Endothelial cell of umbilical vein (primary cell): Measurements from ENCODE around the gene MARK4. TPM values are rescaled to one million over a fixed set of nuclear protein-coding genes. Genes with fewer than 3 reads are reported as not detected.
A peak's percentile ranks its signal among the peaks of the same experiment; 100 is the strongest.

Experiments used
- BruUV-seq: library from RNA; stranded (reverse); fragments of 400-500 nt; replicated peaks from 2 replicates; lab custom pipeline; 2021; lab: Mats Ljungman, UMichigan
- CTCF ChIA-PET: fragments of 300-600, 350-600 bp; sonication (Branson Sonifier 250); formaldehyde crosslinking; loops from one replicate; lab custom pipeline; 2021; ENCODE audit warnings: antibody characterized with exemption, inconsistent platforms; lab: Charles Lee
- POLR2A ChIA-PET: fragments of 300-600, 350-600 bp; sonication (Branson Sonifier 250); formaldehyde crosslinking; loops from one replicate; lab custom pipeline; 2021; ENCODE audit warnings: antibody characterized with exemption, inconsistent platforms; lab: Charles Lee
- DNase-seq: peaks from one replicate; pipeline ENCODE4 v3.0.0-alpha.2; 2011; ENCODE audit warnings: low read depth, low spot score
- FAIRE-seq: peaks from 2 replicates; lab custom pipeline; 2011; peaks lifted over from hg19 to GRCh38; lab: Jason Lieb, UNC
- H2AFZ ChIP-seq: 2 replicates; pipeline ENCODE4 v1.6.0; 2012; ENCODE audit warnings: low read depth, low read length, control low read depth, inconsistent platforms
- H3K27ac ChIP-seq: 2 replicates; pipeline ENCODE4 v1.5.1; 2011; ENCODE audit warnings: low read depth, mild to moderate bottlenecking, control low read depth, low read length, moderate library complexity; ENCODE audit not compliant: insufficient read depth
- H3K27me3 ChIP-seq, 2 experiments: 2 replicates each; pipeline versions ENCODE4 v1.6.0 to v1.6.1; 2011; ENCODE audit warnings: low read length in 2 of 2, mixed read lengths in 1 of 2; ENCODE audit not compliant: control insufficient read depth in 2 of 2, insufficient read depth in 2 of 2
- H3K36me3 ChIP-seq, 2 experiments: 2 replicates in 1 of 2; 3 replicates in 1 of 2; pipeline ENCODE4 v1.5.1; 2011; ENCODE audit warnings: low read length in 2 of 2, mild to moderate bottlenecking in 1 of 2, moderate library complexity in 1 of 2; ENCODE audit not compliant: control insufficient read depth in 2 of 2, insufficient read depth in 2 of 2; ENCODE audit errors: extremely low read depth in 1 of 2
- H3K4me1 ChIP-seq: 3 replicates; pipeline ENCODE4 v1.5.1; 2011; ENCODE audit warnings: mild to moderate bottlenecking, low read length; ENCODE audit not compliant: control insufficient read depth, insufficient read depth; ENCODE audit errors: extremely low read depth
- H3K4me2 ChIP-seq: 2 replicates; pipeline ENCODE4 v1.6.1; 2011; ENCODE audit warnings: low read length, control low read depth, mixed read lengths; ENCODE audit not compliant: insufficient read depth
- H3K4me3 ChIP-seq, 3 experiments: fragments of 200-600 bp in 1 of 3; sonication (generic), shearing (Covaris generic) in 1 of 3; replicated peaks in 1 of 3; 2 replicates each; pipeline ENCODE4 v1.5.1; 2011 to 2016; ENCODE audit warnings: control low read depth in 3 of 3, low read length in 3 of 3, mild to moderate bottlenecking in 2 of 3, inconsistent platforms in 1 of 3, low read depth in 1 of 3, moderate library complexity in 1 of 3; ENCODE audit not compliant: insufficient read depth in 1 of 3
- H3K79me2 ChIP-seq: 2 replicates; pipeline ENCODE4 v1.6.0; 2012; ENCODE audit warnings: low read length, inconsistent platforms; ENCODE audit not compliant: control insufficient read depth, insufficient read depth
- H3K9ac ChIP-seq: replicated peaks from 2 replicates; pipeline ENCODE3; 2011; ENCODE audit warnings: low read length, control low read depth; ENCODE audit not compliant: insufficient read depth; ENCODE audit errors: extremely low read depth
- H3K9me1 ChIP-seq: replicated peaks from 3 replicates; pipeline ENCODE4 v1.6.0; 2011; ENCODE audit warnings: mild to moderate bottlenecking, low read length; ENCODE audit not compliant: control insufficient read depth, insufficient read depth; ENCODE audit errors: extremely low read depth
- H3K9me3 ChIP-seq: replicated peaks from 2 replicates; pipeline ENCODE4 v1.5.1; 2012; ENCODE audit warnings: low read length, inconsistent platforms; ENCODE audit not compliant: control insufficient read depth, insufficient read depth
- H4K20me1 ChIP-seq: replicated peaks from 2 replicates; pipeline ENCODE3; 2011; ENCODE audit warnings: mild to moderate bottlenecking, low read length; ENCODE audit not compliant: control insufficient read depth, insufficient read depth; ENCODE audit errors: extremely low read depth
- CTCF ChIP-seq, 2 donors: IDR thresholded peaks; 1 replicate in 1 of 2; 2 replicates in 1 of 2; pipeline ENCODE4 v1.5.1; 2011; ENCODE audit warnings: low read length in 2 of 2, mild to moderate bottlenecking in 2 of 2, moderate library complexity in 2 of 2, control low read depth in 1 of 2, inconsistent platforms in 1 of 2, low read depth in 1 of 2; ENCODE audit not compliant: insufficient read depth in 1 of 2; ENCODE audit errors: extremely low read depth in 1 of 2
- EZH2 ChIP-seq: IDR thresholded peaks from 2 replicates; pipeline ENCODE4 v1.6.1; 2012; ENCODE audit warnings: borderline replicate concordance, low read depth, mild to moderate bottlenecking, moderate library complexity, low read length, inconsistent platforms; ENCODE audit not compliant: severe bottlenecking
- FOS ChIP-seq: IDR thresholded peaks from 2 replicates; pipeline ENCODE4 v1.6.1; 2011; ENCODE audit warnings: mild to moderate bottlenecking, low read length, moderate library complexity, borderline replicate concordance; ENCODE audit not compliant: insufficient read depth
- GATA2 ChIP-seq: IDR thresholded peaks from 2 replicates; pipeline ENCODE4 v1.7.0; 2011; ENCODE audit warnings: low read depth, mild to moderate bottlenecking, moderate library complexity, mixed read lengths, low read length; ENCODE audit not compliant: insufficient read length, insufficient read depth
- JUN ChIP-seq: IDR thresholded peaks from 2 replicates; pipeline ENCODE4 v1.6.1; 2011; ENCODE audit warnings: borderline replicate concordance, low read depth; ENCODE audit not compliant: insufficient read length, insufficient read depth
- MAX ChIP-seq: IDR thresholded peaks from 2 replicates; pipeline ENCODE4 v1.6.1; 2011; ENCODE audit not compliant: insufficient read depth, insufficient read length
- MYC ChIP-seq: IDR thresholded peaks from one replicate; pipeline ENCODE4 v1.6.1; 2011; ENCODE audit warnings: mild to moderate bottlenecking, low read depth, low read length
- POLR2A ChIP-seq: IDR thresholded peaks from 2 replicates; pipeline ENCODE4 v1.6.1; 2012; ENCODE audit warnings: low read depth, mild to moderate bottlenecking, control low read depth, low read length
- POLR2AphosphoS5 ChIP-seq: IDR thresholded peaks from 2 replicates; pipeline ENCODE4 v1.6.1; 2012; ENCODE audit warnings: low read depth, mild to moderate bottlenecking, control low read depth, low read length, moderate library complexity; ENCODE audit not compliant: insufficient read depth
- dilution Hi-C: fragments of 300-500 bp; cut with MboI; formaldehyde crosslinking; loops from one replicate; pipeline ENCODE4 v1.15.0; 2019; ENCODE audit warnings: low sequenced_read_pairs; ENCODE audit not compliant: extremely low pct_ligation_motif_present
- intact Hi-C: fragments of 100-400 bp; cut with micrococcal nuclease; formaldehyde crosslinking; loops from one replicate; pipeline ENCODE4 v1.10.0; 2022
- polyA plus RNA-seq, 4 experiments: library from polyadenylated mRNA; depleted of rRNA in 3 of 4; stranded (reverse) in 3 of 4; unstranded in 1 of 4; fragments of >200 nt; gene quantifications; 2 replicates each; pipeline versions ENCODE4 v1.2.1 to v1.2.3, GENCODE V29; 2011 to 2012; ENCODE audit warnings: missing spikeins in 1 of 4
- total RNA-seq: library from RNA; stranded (reverse); gene quantifications from 2 replicates; pipeline ENCODE4 v1.2.3, GENCODE V29; 2021

Gene MARK4
- total and polyA plus RNA-seq, 2 donors (not counting 3 experiments of a cell fraction or from before 2014, with no cell fraction given): 13.9 to 51.6 TPM

DNA sequence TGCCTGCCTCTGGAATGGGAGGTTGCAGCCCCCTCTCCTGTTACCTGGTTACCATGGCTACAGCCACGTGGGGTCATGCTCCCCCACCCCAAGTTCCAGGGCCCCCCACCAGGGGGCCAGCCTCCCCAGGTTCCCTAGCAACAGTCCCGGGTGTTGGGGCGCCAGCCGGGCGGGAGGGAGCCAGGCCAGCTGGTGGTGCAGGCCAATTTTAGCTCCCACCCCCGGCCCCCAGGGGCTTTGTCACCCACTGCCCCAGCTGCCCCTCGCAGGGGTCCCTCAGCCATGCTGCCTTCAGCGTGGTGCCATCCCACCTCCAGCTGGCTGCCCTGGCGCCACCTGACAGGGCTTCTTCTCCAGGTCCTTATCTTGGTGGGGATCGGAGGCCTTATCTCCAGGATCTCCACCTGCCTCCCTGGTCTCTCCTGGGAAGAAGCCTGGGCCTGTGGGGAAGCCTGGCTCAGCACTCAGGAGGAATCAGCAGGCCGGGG is 3.0 kb downstream of the MARK4 start:
- Histone ChIP-seq H4K20me1 (peaks cover 2% of the 10 kb centered on the region), H3K4me2 (no peak overlapping the region), H3K27me3 (no peaks in the 10 kb centered on the region), H3K27ac (no peak overlapping the region), H3K9me1 (no peaks in the 10 kb centered on the region), H3K9me3 (no peaks in the 10 kb centered on the region), H2AFZ (no peak overlapping the region), H3K4me3 (no peak overlapping the region), H3K9ac (no peak overlapping the region), H3K36me3 (peaks cover 0 to 10% of the 10 kb centered on the region in 2 experiments), H3K4me1 (peaks cover 10% of the 10 kb centered on the region), H3K79me2 (peaks cover 39% of the 10 kb centered on the region)
- TF ChIP-seq CTCF (IDR thresholded peaks at IDR 0.05; ENCODE audit: extremely low read depth in 1 of 2, insufficient read depth in 1 of 2, low read depth in 1 of 2, low read length in 2 of 2): peak in 1 of 2 donors; percentile 38
- TF ChIP-seq JUN: no peak
- no peak for TF ChIP-seq MAX
- no peak for TF ChIP-seq POLR2A
- POLR2A ChIA-PET: no interaction called here
- CTCF ChIA-PET: no interaction called here
- BruUV-seq: no TSS peak
- DNase-seq (no peak), FAIRE-seq (no peak)
- intact Hi-C loops (no loop called here), dilution Hi-C loops (no loop called here)

DNA sequence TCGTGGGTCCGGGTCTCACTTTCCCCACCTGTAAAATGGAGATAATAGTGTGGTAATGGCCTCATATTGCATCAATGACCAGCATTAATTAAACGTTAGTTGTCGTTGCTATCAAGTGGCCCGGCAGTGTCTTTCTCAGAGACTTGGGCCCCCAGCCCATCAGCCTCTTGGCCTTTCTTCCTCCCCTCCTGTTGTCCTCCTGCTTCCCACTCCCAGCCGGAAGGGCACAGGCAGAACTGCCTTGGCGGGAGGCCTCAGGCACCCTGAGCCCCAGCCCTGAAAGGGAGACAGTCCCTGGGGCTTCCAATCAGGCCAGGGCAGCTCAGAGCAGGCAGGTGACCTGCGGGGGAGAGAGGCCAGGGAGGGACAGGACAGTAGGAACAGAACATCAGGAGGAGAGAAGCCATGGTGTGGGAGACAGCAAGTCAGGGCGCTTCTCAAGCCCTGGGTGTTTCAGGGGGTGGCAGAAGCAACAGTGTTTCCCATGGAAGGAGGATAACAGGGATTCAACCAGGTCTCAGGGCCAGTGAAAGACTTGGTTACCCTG is 4.6 kb downstream of the MARK4 start:
- Histone ChIP-seq H3K27me3 (no peaks in the 10 kb centered on the region), H3K4me2 (no peak overlapping the region), H3K79me2 (peaks cover 39% of the 10 kb centered on the region), H3K27ac (no peak overlapping the region), H3K4me1 (peaks cover 6% of the 10 kb centered on the region), H3K4me3 (no peak overlapping the region), H3K9me3 (no peaks in the 10 kb centered on the region), H3K9ac (no peak overlapping the region), H4K20me1 (peaks cover 2% of the 10 kb centered on the region), H3K36me3 (peaks cover 0 to 12% of the 10 kb centered on the region in 2 experiments), H3K9me1 (no peaks in the 10 kb centered on the region), H2AFZ (no peak overlapping the region)
- no peak for FAIRE-seq
- CTCF ChIA-PET: no interaction called here
- DNase-seq: no peak
- dilution Hi-C loops: no loop called here
- BruUV-seq: no TSS peak
- intact Hi-C loops: no loop called here
- POLR2A ChIA-PET: no interaction called here
- no peak for TF ChIP-seq MYC
- TF ChIP-seq EZH2: no peak
- TF ChIP-seq JUN: no peak
- no peak for TF ChIP-seq GATA2
- TF ChIP-seq CTCF (IDR thresholded peaks at IDR 0.05; ENCODE audit: extremely low read depth in 1 of 2, insufficient read depth in 1 of 2, low read depth in 1 of 2, low read length in 2 of 2): no peak
- TF ChIP-seq FOS: no peak
- no peak for TF ChIP-seq POLR2A
- TF ChIP-seq MAX: no peak
- no peak for TF ChIP-seq POLR2AphosphoS5
